Inflammatory macrophage treated with lipopolysaccharide for 1 hour (primary cell): ENCODE results near the gene ZNF423.
"Not testable (repeated sequence)": the region's sequence is repeated elsewhere in the genome, so short reads cannot be mapped to it uniquely, and the experiment has no call there.

Source experiments
- DNase-seq, 2 donors: peaks; one replicate each; pipeline ENCODE4 v3.0.0-alpha.2; 2020 to 2022

Gene ZNF423

GRCh38 chr16:49567950-49568349, 288.0 kb downstream of the ZNF423 start:
- DNase-seq, result no peak

- DNase-seq, result no peak
Observed at GRCh38 chr16:49566432-49566831, 289.5 kb downstream of the ZNF423 start.

- DNase-seq, result no peak
Observed at GRCh38 chr16:49564496-49565229, 291.2 kb downstream of the ZNF423 start.

- no peak for DNase-seq
Observed at GRCh38 chr16:49563666-49564065, 292.2 kb downstream of the ZNF423 start.

GRCh38 chr16:49562894-49563293, 293.0 kb downstream of the ZNF423 start:
- not testable (repeated sequence) for DNase-seq

GRCh38 chr16:49562228-49562627, 293.7 kb downstream of the ZNF423 start:
- DNase-seq, result no peak

- DNase-seq, result no peak
Observed at GRCh38 chr16:49560004-49560830, 295.7 kb downstream of the ZNF423 start.

GRCh38 chr16:49559242-49559641, 296.7 kb downstream of the ZNF423 start:
- DNase-seq, result no peak

GRCh38 chr16:49558451-49558850, 297.5 kb downstream of the ZNF423 start:
- DNase-seq, result no peak

GRCh38 chr16:49556606-49557446, 299.1 kb downstream of the ZNF423 start:
- no peak for DNase-seq

GRCh38 chr16:49556249-49556605, 299.7 kb downstream of the ZNF423 start:
- no peak for DNase-seq

GRCh38 chr16:49554681-49555080, 301.2 kb downstream of the ZNF423 start:
- no peak for DNase-seq

GRCh38 chr16:49552313-49552928, 303.5 kb downstream of the ZNF423 start:
- DNase-seq, result no peak

GRCh38 chr16:49550666-49551065, 305.2 kb downstream of the ZNF423 start:
- no peak for DNase-seq

GRCh38 chr16:49550140-49550539, 305.8 kb downstream of the ZNF423 start:
- DNase-seq, result no peak

GRCh38 chr16:49548325-49548970, 307.5 kb downstream of the ZNF423 start:
- DNase-seq, result no peak

- no peak for DNase-seq
Observed at GRCh38 chr16:49547448-49547847, 308.5 kb downstream of the ZNF423 start.

GRCh38 chr16:49546735-49547134, 309.2 kb downstream of the ZNF423 start:
- DNase-seq, result no peak

- DNase-seq, result no peak
Observed at GRCh38 chr16:49545741-49546448, 310.0 kb downstream of the ZNF423 start.

- no peak for DNase-seq
Observed at GRCh38 chr16:49545243-49545642, 310.7 kb downstream of the ZNF423 start.

GRCh38 chr16:49544828-49545227, 311.1 kb downstream of the ZNF423 start:
- no peak for DNase-seq

GRCh38 chr16:49543631-49543946, 312.3 kb downstream of the ZNF423 start:
- no peak for DNase-seq
